SH-SY5Y (cell line): ENCODE data around the gene ZFHX3.

Experiments used
- GATA2 ChIP-seq: IDR thresholded peaks from 2 replicates; pipeline ENCODE4 v1.6.1; 2011; ENCODE audit warnings: mild to moderate bottlenecking, low read depth, low read length
- GATA3 ChIP-seq: IDR thresholded peaks from 2 replicates; pipeline ENCODE4 v1.6.1; 2011; ENCODE audit warnings: low read depth, mild to moderate bottlenecking, low read length, moderate library complexity

GRCh38 chr16:73096510-73096909 is 48.6 kb upstream of the ZFHX3 start:
- TF ChIP-seq GATA2: no peak
- no peak for TF ChIP-seq GATA3
